ENCODE data around the gene NDUFA13.

DNA sequence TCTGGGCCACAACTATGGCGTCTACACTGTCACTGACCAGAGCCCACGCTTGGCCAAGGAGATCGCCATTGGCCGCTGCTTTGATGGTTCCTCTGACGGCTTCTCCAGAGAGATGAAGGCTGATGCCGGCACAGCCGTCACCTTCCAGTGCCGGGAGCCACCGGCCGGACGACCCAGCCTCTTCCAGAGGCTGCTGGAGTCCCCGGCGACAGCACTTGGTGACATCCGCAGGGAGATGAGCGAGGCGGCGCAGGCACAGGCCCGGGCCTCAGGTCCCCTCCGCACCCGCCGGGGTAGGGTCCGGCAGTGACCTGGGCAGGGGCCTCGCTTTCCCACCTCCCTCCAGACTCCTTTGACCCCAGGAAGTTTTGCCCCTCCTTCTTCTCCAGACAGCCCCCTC lies 29.7 kb downstream of the NDUFA13 start:
- TF ChIP-seq, protein P1, sequence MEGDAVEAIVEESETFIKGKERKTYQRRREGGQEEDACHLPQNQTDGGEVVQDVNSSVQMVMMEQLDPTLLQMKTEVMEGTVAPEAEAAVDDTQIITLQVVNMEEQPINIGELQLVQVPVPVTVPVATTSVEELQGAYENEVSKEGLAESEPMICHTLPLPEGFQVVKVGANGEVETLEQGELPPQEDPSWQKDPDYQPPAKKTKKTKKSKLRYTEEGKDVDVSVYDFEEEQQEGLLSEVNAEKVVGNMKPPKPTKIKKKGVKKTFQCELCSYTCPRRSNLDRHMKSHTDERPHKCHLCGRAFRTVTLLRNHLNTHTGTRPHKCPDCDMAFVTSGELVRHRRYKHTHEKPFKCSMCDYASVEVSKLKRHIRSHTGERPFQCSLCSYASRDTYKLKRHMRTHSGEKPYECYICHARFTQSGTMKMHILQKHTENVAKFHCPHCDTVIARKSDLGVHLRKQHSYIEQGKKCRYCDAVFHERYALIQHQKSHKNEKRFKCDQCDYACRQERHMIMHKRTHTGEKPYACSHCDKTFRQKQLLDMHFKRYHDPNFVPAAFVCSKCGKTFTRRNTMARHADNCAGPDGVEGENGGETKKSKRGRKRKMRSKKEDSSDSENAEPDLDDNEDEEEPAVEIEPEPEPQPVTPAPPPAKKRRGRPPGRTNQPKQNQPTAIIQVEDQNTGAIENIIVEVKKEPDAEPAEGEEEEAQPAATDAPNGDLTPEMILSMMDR (conservative IDR thresholded peaks at IDR 0.05 in 1 of 2, IDR thresholded peaks at IDR 0.05 in 1 of 2; ENCODE audit: extremely low read depth in 1 of 2, insufficient read depth in 1 of 2, low read depth in 1 of 2, low read length in 2 of 2) = no peak
- no peak for TF ChIP-seq EZH2 (IDR thresholded peaks at IDR 0.05; ENCODE audit: borderline replicate concordance, low read length)
